ENCODE data around the gene SYNE1. TPM values are rescaled to one million over a fixed set of nuclear protein-coding genes. Genes with fewer than 3 reads are reported as not detected.
"Not testable (repeated sequence)": the region's sequence is repeated elsewhere in the genome, so short reads cannot be mapped to it uniquely, and the experiment has no call there.

The SYNE1 gene
- total and polyA plus RNA-seq, 7 donors = 6.0 to 74.6 (median 16.5) TPM

DNA sequence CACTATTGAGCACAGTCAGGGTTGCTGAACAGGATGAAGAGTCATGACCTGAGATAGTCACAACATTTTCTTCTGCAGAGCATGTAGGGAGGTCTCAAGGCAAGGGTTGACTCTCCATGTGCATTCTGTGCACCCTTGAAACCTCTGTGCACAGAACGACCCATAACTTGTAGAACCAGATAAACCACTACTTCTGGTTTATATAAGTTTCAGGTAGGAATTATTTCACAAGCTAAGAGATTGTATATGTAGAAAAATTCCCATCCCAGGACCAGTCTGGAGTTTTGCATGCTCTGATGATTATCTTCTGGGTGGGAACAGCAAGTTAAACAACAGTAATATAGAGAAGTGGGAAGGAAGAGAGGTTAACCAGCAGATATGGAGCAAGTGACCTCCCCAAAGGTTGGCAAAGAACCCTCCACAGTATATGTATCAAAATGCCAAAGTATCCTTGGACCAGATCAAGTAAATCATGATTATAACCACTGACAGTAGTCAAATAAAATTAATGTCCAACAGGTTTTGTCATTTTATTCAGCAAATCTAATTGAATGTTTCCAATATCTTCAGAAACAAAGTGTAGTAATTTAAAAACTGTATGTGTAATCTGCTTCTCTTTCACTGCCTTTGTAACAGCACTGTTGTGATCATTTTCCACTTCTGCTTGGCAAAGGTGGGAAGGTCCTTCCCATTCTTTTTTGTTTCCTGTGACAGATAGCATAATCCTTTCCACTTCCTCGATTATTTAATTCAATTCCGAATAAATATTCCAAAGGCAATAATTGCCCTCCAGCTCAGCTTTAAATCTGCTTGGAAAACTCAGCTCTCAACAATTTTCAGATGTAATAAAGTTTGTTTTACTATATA lies 104.4 kb downstream of the SYNE1 start:
- Histone ChIP-seq H3K36me3 (ENCODE audit: insufficient read depth in 1 of 2, low read depth in 1 of 2) (no peaks in the 10 kb centered on the region), H3K4me1 (no peaks in the 10 kb centered on the region), H3K27ac (no peak overlapping the region), H3K4me3 (no peak overlapping the region), H3K27me3 (ENCODE audit: insufficient read depth in 3 of 3, low read length in 2 of 3) (no peaks in the 10 kb centered on the region), H3K9me3 (no peaks in the 10 kb centered on the region)
- 69 to 86% (median 82%) methylated on average over 3 of the region's 3 CpGs for WGBS, 3 donors
- DNase-seq = no peak
- intact Hi-C loops (cut with DNase I) = no loop called here
- no peak for TF ChIP-seq CTCF (IDR thresholded peaks at IDR 0.05)
- no peak for ATAC-seq

DNA sequence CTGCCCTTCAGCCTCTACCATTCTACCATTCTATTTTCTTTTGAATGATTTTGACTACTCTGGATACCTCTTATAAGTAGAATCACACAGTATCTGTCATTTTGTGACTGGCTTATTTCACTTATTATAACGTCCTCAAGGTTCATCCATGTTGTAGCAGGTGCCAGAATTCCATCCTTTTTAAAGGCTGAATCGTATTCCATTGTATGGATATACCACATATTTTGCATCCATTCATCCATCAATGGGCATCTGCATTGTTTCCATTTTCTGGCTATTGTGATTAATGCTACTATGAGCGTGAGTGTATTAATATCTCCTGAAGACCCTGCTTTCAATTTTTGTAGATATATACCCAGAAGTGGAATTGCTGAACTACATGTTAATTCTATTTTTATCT lies 105.5 kb downstream of the SYNE1 start:
- WGBS, 3 donors = 83 to 87% (median 85%) methylated on average over 3 of the region's 3 CpGs
- no peak overlapping the region for H3K27ac ChIP-seq
- no peak for TF ChIP-seq CTCF (IDR thresholded peaks at IDR 0.05)
- DNase-seq = no peak
- intact Hi-C loops (cut with DNase I) = no loop called here
- H3K36me3 ChIP-seq (ENCODE audit: insufficient read depth in 1 of 2, low read depth in 1 of 2) = no peaks in the 10 kb centered on the region
- no peaks in the 10 kb centered on the region for H3K4me1 ChIP-seq
- no peak for ATAC-seq
- H3K9me3 ChIP-seq = no peaks in the 10 kb centered on the region
- no peak overlapping the region for H3K4me3 ChIP-seq
- H3K27me3 ChIP-seq (ENCODE audit: insufficient read depth in 3 of 3, low read length in 2 of 3) = no peaks in the 10 kb centered on the region

GRCh38 chr6:152529369-152529768 lies 107.8 kb downstream of the SYNE1 start:
- TF ChIP-seq CTCF (IDR thresholded peaks at IDR 0.05) = no peak
- no peaks in the 10 kb centered on the region for H3K36me3 ChIP-seq (ENCODE audit: insufficient read depth in 1 of 2, low read depth in 1 of 2)
- H3K27me3 ChIP-seq (ENCODE audit: insufficient read depth in 3 of 3, low read length in 2 of 3) = no peaks in the 10 kb centered on the region
- no peaks in the 10 kb centered on the region for H3K4me1 ChIP-seq
- ATAC-seq (no peak), DNase-seq (no peak)
- no peaks in the 10 kb centered on the region for H3K9me3 ChIP-seq
- no peak overlapping the region for H3K4me3 ChIP-seq
- no peak overlapping the region for H3K27ac ChIP-seq
- intact Hi-C loops (cut with DNase I) = no loop called here

DNA sequence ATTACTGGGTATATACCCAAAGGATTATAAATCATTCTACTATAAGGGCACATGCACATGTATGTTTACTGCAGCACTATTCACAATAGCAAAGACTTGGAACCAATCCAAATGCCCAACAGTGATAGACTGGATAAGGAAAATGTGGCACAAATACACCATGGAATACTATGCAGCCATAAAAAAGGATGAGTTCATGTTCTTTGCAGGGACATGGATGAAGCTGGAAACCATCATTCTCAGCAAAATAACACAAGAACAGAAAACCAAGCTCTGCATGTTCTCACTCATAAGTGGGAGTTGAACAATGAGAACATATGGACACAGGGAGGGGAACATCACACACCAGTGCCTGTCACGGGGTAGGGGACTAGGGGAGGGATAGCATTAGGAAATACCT lies 123.0 kb downstream of the SYNE1 start:
- intact Hi-C loops (cut with DNase I); H3K27ac ChIP-seq; H3K4me3 ChIP-seq; H3K36me3 ChIP-seq (ENCODE audit: insufficient read depth in 1 of 2, low read depth in 1 of 2); H3K9me3 ChIP-seq; H3K4me1 ChIP-seq; DNase-seq; H3K27me3 ChIP-seq (ENCODE audit: insufficient read depth in 3 of 3, low read length in 2 of 3); ATAC-seq: not testable (repeated sequence)
- WGBS, 3 donors = 95 to 96% (median 95%) methylated on average over 1 of the region's 1 CpG

DNA sequence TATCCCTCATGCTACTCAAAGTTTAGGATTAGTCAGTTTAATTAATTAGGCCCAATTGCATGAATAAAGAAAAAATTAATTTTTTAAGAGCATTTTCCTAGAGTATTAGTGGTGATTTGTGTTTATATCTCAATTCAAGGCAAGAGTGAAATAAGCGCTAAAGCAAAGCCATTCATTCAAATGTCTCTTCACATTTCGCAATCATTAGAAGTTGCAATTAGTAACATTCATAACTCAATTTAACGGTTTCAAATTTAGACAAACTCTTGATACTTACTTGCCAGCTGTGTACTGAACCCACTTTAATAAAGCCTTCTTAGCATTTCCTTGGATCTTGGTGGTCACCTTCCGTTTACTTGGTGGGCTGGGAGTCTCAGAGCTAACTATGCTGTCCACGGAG lies 127.2 kb downstream of the SYNE1 start:
- Histone ChIP-seq H3K9me3 (no peaks in the 10 kb centered on the region), H3K27me3 (ENCODE audit: insufficient read depth in 3 of 3, low read length in 2 of 3) (no peaks in the 10 kb centered on the region), H3K36me3 (ENCODE audit: insufficient read depth in 1 of 2, low read depth in 1 of 2) (no peaks in the 10 kb centered on the region), H3K4me1 (no peaks in the 10 kb centered on the region), H3K4me3 (no peak overlapping the region), H3K27ac (no peak overlapping the region)
- TF ChIP-seq CTCF (IDR thresholded peaks at IDR 0.05) = no peak
- ATAC-seq = no peak
- no peak for DNase-seq
- intact Hi-C loops (cut with DNase I) = no loop called here
- 91 to 92% (median 92%) methylated on average over 5 of the region's 5 CpGs for WGBS, 3 donors
